HepG2 (cell line): ENCODE data around the gene COQ5. TPM values are rescaled to one million over a fixed set of nuclear protein-coding genes. Genes with fewer than 3 reads are reported as not detected.

ENCODE experiments used
- ATAC-seq: fragments of 200-7000 bp; cut with Tn5 transposase; 3 replicates; pipeline ENCODE4 v1.9.1; 2020; ENCODE audit warnings: mild to moderate bottlenecking, moderate library complexity
- BruUV-seq: library from RNA; stranded (reverse); fragments of 400-500 nt; replicated peaks from 2 replicates; lab custom pipeline; 2021; lab: Mats Ljungman, UMichigan
- CTCF ChIA-PET: fragments of 300-600 bp; formaldehyde crosslinking; extraction: SDS; loops from one replicate; lab custom pipeline; 2021; ENCODE audit warnings: low total read pairs, inconsistent platforms, low intra/inter-chr PET ratio; lab: Yijun Ruan, JAX
- POLR2A ChIA-PET: fragments of 350-600 bp; sonication (Branson Sonifier 250); formaldehyde crosslinking; loops from one replicate; lab custom pipeline; 2020; ENCODE audit warnings: antibody characterized with exemption, inconsistent platforms; lab: Yijun Ruan, JAX
- DNase-seq: peaks from one replicate; pipeline ENCODE4 v3.0.0-alpha.2; 2015; ENCODE audit warnings: low spot score
- FAIRE-seq: peaks from 3 replicates; lab custom pipeline; 2011; peaks lifted over from hg19 to GRCh38; lab: Jason Lieb, UNC
- H2AFZ ChIP-seq: one replicate; pipeline ENCODE4 v1.6.1; 2011; ENCODE audit warnings: low read length, inconsistent platforms
- H3K27ac ChIP-seq: fragments of 300-600 bp; 3 replicates; pipeline ENCODE4 v1.8.0; 2011; ENCODE audit warnings: mixed run types, mild to moderate bottlenecking, mixed read lengths, low read length, inconsistent platforms; ENCODE audit not compliant: insufficient read depth; ENCODE audit errors: extremely low read length
- H3K27me3 ChIP-seq, 2 experiments: fragments of 200-600 bp in 1 of 2; 2 replicates in 1 of 2; 3 replicates in 1 of 2; pipeline versions ENCODE4 v1.6.0 to v1.8.0; 2011; ENCODE audit warnings: low read length in 2 of 2, mild to moderate bottlenecking in 2 of 2, moderate library complexity in 2 of 2, inconsistent platforms in 1 of 2; ENCODE audit not compliant: insufficient read depth in 2 of 2, control insufficient read depth in 1 of 2
- H3K36me3 ChIP-seq, 2 experiments: fragments of 200-600 bp in 1 of 2; replicated peaks in 1 of 2; 2 replicates in 1 of 2; 3 replicates in 1 of 2; pipeline versions ENCODE4 v1.5.1 to v1.8.0; 2011; ENCODE audit warnings: low read length in 2 of 2, inconsistent platforms in 1 of 2; ENCODE audit not compliant: insufficient read depth in 2 of 2, control insufficient read depth in 1 of 2
- H3K4me1 ChIP-seq: 2 replicates; pipeline ENCODE4 v1.5.1; 2012; ENCODE audit warnings: low read length, inconsistent platforms; ENCODE audit not compliant: insufficient read depth
- H3K4me2 ChIP-seq: 2 replicates; pipeline ENCODE4 v1.6.0; 2011; ENCODE audit warnings: low read depth, low read length, inconsistent platforms
- H3K4me3 ChIP-seq, 3 experiments: fragments of 200-600 bp in 1 of 3; sonication (generic), shearing (Covaris generic) in 1 of 3; replicated peaks in 1 of 3; 2 replicates each; pipeline ENCODE4 v1.5.1; 2011 to 2016; ENCODE audit warnings: low read length in 3 of 3, inconsistent platforms in 2 of 3, low read depth in 2 of 3, mild to moderate bottlenecking in 2 of 3, control low read depth in 1 of 3, mixed read lengths in 1 of 3; ENCODE audit not compliant: insufficient read depth in 1 of 3
- H3K79me2 ChIP-seq: one replicate; pipeline ENCODE4 v1.6.1; 2011; ENCODE audit warnings: low read length, inconsistent platforms; ENCODE audit not compliant: insufficient read depth
- H3K9ac ChIP-seq: 2 replicates; pipeline ENCODE4 v1.6.0; 2011; ENCODE audit warnings: mild to moderate bottlenecking, low read depth, low read length, inconsistent platforms; ENCODE audit not compliant: insufficient read depth
- H3K9me3 ChIP-seq: 2 replicates; pipeline ENCODE4 v1.5.1; 2012; ENCODE audit warnings: mild to moderate bottlenecking, low read length
- H4K20me1 ChIP-seq: 2 replicates; pipeline ENCODE4 v1.6.0; 2011; ENCODE audit warnings: inconsistent platforms, mild to moderate bottlenecking, low read length, moderate library complexity; ENCODE audit not compliant: insufficient read depth
- AHR ChIP-seq: IDR thresholded peaks from 2 replicates; pipeline ENCODE4 v1.6.1; 2018; ENCODE audit warnings: missing genetic modification reagents, missing compliant biosample characterization
- DNMT3B ChIP-seq: conservative IDR thresholded peaks from 2 replicates; pipeline ENCODE4 v1.6.1; 2016; ENCODE audit warnings: missing biosample characterization, control low read depth
- FOXO1 ChIP-seq: sonication (generic); formaldehyde crosslinking; IDR thresholded peaks from 2 replicates; pipeline ENCODE4 v1.4.0; 2020; ENCODE audit warnings: missing genetic modification reagents
- GTF2F1 ChIP-seq: fragments of 150-350 bp; IDR thresholded peaks from 2 replicates; pipeline ENCODE4 v1.6.1; 2014; ENCODE audit warnings: low read length
- IKZF5 ChIP-seq: IDR thresholded peaks from 2 replicates; pipeline ENCODE4 v1.6.1; 2018; ENCODE audit warnings: missing genetic modification reagents, mild to moderate bottlenecking, missing compliant biosample characterization
- IRX3 ChIP-seq: sonication (generic); formaldehyde crosslinking; IDR thresholded peaks from 2 replicates; pipeline ENCODE4 v1.8.1; 2023; ENCODE audit warnings: mild to moderate bottlenecking, low read depth, missing genetic modification reagents, borderline replicate concordance
- MEIS1 ChIP-seq: sonication (generic); formaldehyde crosslinking; IDR thresholded peaks from 2 replicates; pipeline ENCODE4 v1.9.0; 2021; ENCODE audit warnings: mild to moderate bottlenecking, missing genetic modification reagents, moderate library complexity, borderline replicate concordance
- POGZ ChIP-seq: sonication (generic); formaldehyde crosslinking; IDR thresholded peaks from 2 replicates; pipeline ENCODE4 v1.4.0; 2020; ENCODE audit warnings: mild to moderate bottlenecking, missing genetic modification reagents
- SNRNP70 ChIP-seq: fragments of 200-400 bp; formaldehyde crosslinking; IDR thresholded peaks from 2 replicates; pipeline ENCODE4 v1.6.1; 2017; ENCODE audit warnings: mild to moderate bottlenecking, low read depth, low read length, moderate library complexity
- ZHX1 ChIP-seq: sonication (generic); formaldehyde crosslinking; IDR thresholded peaks from 2 replicates; pipeline ENCODE4 v1.8.1; 2022; ENCODE audit warnings: low read depth, mild to moderate bottlenecking, missing genetic modification reagents
- ZNF280D ChIP-seq: sonication (generic); formaldehyde crosslinking; IDR thresholded peaks from 2 replicates; pipeline ENCODE4 v1.5.1; 2020; ENCODE audit warnings: mild to moderate bottlenecking, missing genetic modification reagents
- ZNF33A ChIP-seq: sonication (generic); formaldehyde crosslinking; IDR thresholded peaks from 2 replicates; pipeline ENCODE4 v1.5.1; 2020; ENCODE audit warnings: missing genetic modification reagents, mild to moderate bottlenecking, moderate library complexity, borderline replicate concordance
- ZNF468 ChIP-seq: sonication (generic); formaldehyde crosslinking; IDR thresholded peaks from 2 replicates; pipeline ENCODE4 v1.8.0; 2022; ENCODE audit warnings: mild to moderate bottlenecking, moderate library complexity, missing genetic modification reagents
- ZNF577 ChIP-seq: sonication (generic); formaldehyde crosslinking; IDR thresholded peaks from 2 replicates; pipeline ENCODE4 v1.4.0; 2020; ENCODE audit warnings: mild to moderate bottlenecking, low read depth, missing genetic modification reagents, borderline replicate concordance
- ZNF747 ChIP-seq: sonication (generic); formaldehyde crosslinking; IDR thresholded peaks from 2 replicates; pipeline ENCODE4 v1.8.1; 2023; ENCODE audit warnings: missing genetic modification reagents, mild to moderate bottlenecking, borderline replicate concordance
- ZNF792 ChIP-seq: IDR thresholded peaks from 2 replicates; pipeline ENCODE4 v1.6.1; 2016
- WGBS: methylation state at CpG from one replicate; pipeline ENCODE4 v1.1.6; 2017; ENCODE audit warnings: low lambda C conversion rate; 5-methylcytosine and 5-hydroxymethylcytosine counted together
- in situ Hi-C: cut with HindIII; loops from 2 replicates; pipeline ENCODE4 v1.10.0; 2017; ENCODE audit warnings: low pct_unique_long_range_greater_than_20kb; ENCODE audit not compliant: extremely low pct_ligation_motif_present
- intact Hi-C: fragments of 100-400 bp; cut with micrococcal nuclease; formaldehyde crosslinking; loops from one replicate; pipeline ENCODE4 v1.10.0; 2022; ENCODE audit not compliant: unreplicated experiment
- polyA plus RNA-seq, 8 experiments: library from polyadenylated mRNA; depleted of rRNA in 3 of 8; stranded (reverse) in 7 of 8; unstranded in 1 of 8; fragments of >200 nt; fragmentation: Illumina TruSeq in 4 of 8; extraction: Trizol in 4 of 8; gene quantifications; 2 replicates each; pipeline versions ENCODE4 v1.2.1 to v1.2.3, GENCODE V29; 2011 to 2016; ENCODE audit warnings: low read depth in 4 of 8, missing spikeins in 1 of 8, mixed read lengths in 1 of 8; ENCODE audit not compliant: insufficient read depth in 1 of 8
- total RNA-seq, 5 experiments: library from RNA; depleted of rRNA; stranded (reverse); fragments of >200 nt; fragmentation: Illumina TruSeq; extraction: Trizol; gene quantifications; 2 replicates each; pipeline ENCODE4 v1.2.3, GENCODE V29; 2016; ENCODE audit warnings: low read depth in 1 of 5

The COQ5 gene
- total and polyA plus RNA-seq, 2 of the 13 experiments (the other 11 are each of a cell fraction or from before 2014, with no cell fraction given) = 36.4 to 41.5 TPM

GRCh38 chr12:120534203-120534702 is 5.3 kb upstream of the COQ5 start, which contains the start of gene RNF10 (continued):
- 0 out of 2 replicates have a peak, but pooled peaks have one; percentile 31 for TF ChIP-seq IKZF5 (CRISPR knock-in tag)

GRCh38 chr12:120532701-120533238 is 3.8 kb upstream of the COQ5 start:
- H3K4me3 ChIP-seq = no peak overlapping the region
- peaks cover 36% of the 10 kb centered on the region for H3K79me2 ChIP-seq
- ATAC-seq (no peak), DNase-seq (no peak), FAIRE-seq (no peak)
- H3K36me3 ChIP-seq = no peaks in the 10 kb centered on the region; a peak in 1 of 5 replicates
- WGBS = 18% methylated on average over 4 of the region's 4 CpGs
- no TSS peak for BruUV-seq
- intact Hi-C loops (loop anchor here (5.0 kb wide), 1 partner anchor 75 kb away; no protein-coding TSS in a partner anchor), in situ Hi-C loops (no loop called here)
- H3K9me3 ChIP-seq = no peaks in the 10 kb centered on the region
- ChIA-PET CTCF (no interaction called here), POLR2A (interaction anchor here (1.2 kb wide), 1 partner anchor 17 kb away, joined by 3 read pairs; no protein-coding TSS in a partner anchor)
- no peaks in the 10 kb centered on the region for H3K27me3 ChIP-seq
- H3K4me2 ChIP-seq = peak overlapping the region; percentile 5; the same call in 1 of the 2 replicates
- no peak overlapping the region for H2AFZ ChIP-seq
- 0 out of 2 replicates have a peak overlapping the region, but pooled peaks have one; percentile 21 for H3K9ac ChIP-seq
- peaks cover 15% of the 10 kb centered on the region for H3K4me1 ChIP-seq
- peaks cover 25% of the 10 kb centered on the region for H4K20me1 ChIP-seq
- no peak overlapping the region for H3K27ac ChIP-seq
- TF ChIP-seq SNRNP70 (no peak), GTF2F1 (no peak), ZNF792 (no peak), ZNF33A (CRISPR knock-in tag) (no peak), POGZ (CRISPR knock-in tag) (no peak), ZNF280D (no peak), ZNF468 (CRISPR knock-in tag) (no peak), ZNF577 (CRISPR knock-in tag) (no peak), AHR (CRISPR knock-in tag) (no peak), ZNF747 (CRISPR knock-in tag) (no peak), DNMT3B (CRISPR knock-in tag) (no peak), MEIS1 (no peak), ZHX1 (CRISPR knock-in tag) (no peak), FOXO1 (CRISPR knock-in tag) (no peak), IRX3 (CRISPR knock-in tag) (no peak)
